Measurements from ENCODE around the gene SPCS3.
"Not testable (repeated sequence)": the region's sequence is repeated elsewhere in the genome, so short reads cannot be mapped to it uniquely, and the experiment has no call there.

The SPCS3 gene

GRCh38 chr4:176324876-176325275, 5.1 kb downstream of the SPCS3 start:
- not testable (repeated sequence) for H3K9me3 ChIP-seq (replicated peaks; ENCODE audit: low read length); H3K27me3 ChIP-seq (ENCODE audit: control insufficient read depth, insufficient read depth, low read length); H3K4me2 ChIP-seq (ENCODE audit: low read length); H3K4me3 ChIP-seq (ENCODE audit: low read length); H3K9ac ChIP-seq (ENCODE audit: low read depth, low read length)
- peaks cover 19% of the 10 kb centered on the region for H3K36me3 ChIP-seq (ENCODE audit: insufficient read depth, low read length)
- peaks cover 17% of the 10 kb centered on the region for H3K4me1 ChIP-seq (ENCODE audit: control insufficient read depth, insufficient read depth, low read length)

- H3K4me1 ChIP-seq (ENCODE audit: control insufficient read depth, insufficient read depth, low read length) = peaks cover 8% of the 10 kb centered on the region
- H3K9me3 ChIP-seq (replicated peaks; ENCODE audit: low read length) = no peaks in the 10 kb centered on the region
- no peaks in the 10 kb centered on the region for H3K27me3 ChIP-seq (ENCODE audit: control insufficient read depth, insufficient read depth, low read length)
- H3K36me3 ChIP-seq (ENCODE audit: insufficient read depth, low read length) = peaks cover 16% of the 10 kb centered on the region
- no peak overlapping the region for H3K9ac ChIP-seq (ENCODE audit: low read depth, low read length)
- no peak overlapping the region for H3K4me3 ChIP-seq (ENCODE audit: low read length)
- H3K4me2 ChIP-seq (ENCODE audit: low read length) = no peak overlapping the region
Measured at GRCh38 chr4:176333076-176333475, 13.3 kb downstream of the SPCS3 start.

- no peak overlapping the region for H3K4me2 ChIP-seq (ENCODE audit: low read length)
- H3K27me3 ChIP-seq (ENCODE audit: control insufficient read depth, insufficient read depth, low read length) = no peaks in the 10 kb centered on the region
- no peak overlapping the region for H3K9ac ChIP-seq (ENCODE audit: low read depth, low read length)
- peaks cover 13% of the 10 kb centered on the region for H3K36me3 ChIP-seq (ENCODE audit: insufficient read depth, low read length)
- no peaks in the 10 kb centered on the region for H3K9me3 ChIP-seq (replicated peaks; ENCODE audit: low read length)
- peaks cover 8% of the 10 kb centered on the region for H3K4me1 ChIP-seq (ENCODE audit: control insufficient read depth, insufficient read depth, low read length)
- H3K4me3 ChIP-seq (ENCODE audit: low read length) = no peak overlapping the region
Measured at GRCh38 chr4:176334066-176334465, 14.3 kb downstream of the SPCS3 start.

GRCh38 chr4:176335421-176335820, 15.7 kb downstream of the SPCS3 start:
- Histone ChIP-seq H3K36me3 (ENCODE audit: insufficient read depth, low read length) (peaks cover 7% of the 10 kb centered on the region), H3K4me1 (ENCODE audit: control insufficient read depth, insufficient read depth, low read length) (peaks cover 13% of the 10 kb centered on the region), H3K4me3 (ENCODE audit: low read length) (no peak overlapping the region), H3K9ac (ENCODE audit: low read depth, low read length) (no peak overlapping the region), H3K9me3 (replicated peaks; ENCODE audit: low read length) (no peaks in the 10 kb centered on the region), H3K4me2 (ENCODE audit: low read length) (no peak overlapping the region), H3K27me3 (ENCODE audit: control insufficient read depth, insufficient read depth, low read length) (no peaks in the 10 kb centered on the region)

GRCh38 chr4:176339936-176340761, 20.4 kb downstream of the SPCS3 start:
- Histone ChIP-seq H3K4me1 (ENCODE audit: control insufficient read depth, insufficient read depth, low read length) (peaks cover 21% of the 10 kb centered on the region), H3K9ac (ENCODE audit: low read depth, low read length) (peak overlapping the region; percentile 30), H3K9me3 (replicated peaks; ENCODE audit: low read length) (peaks cover 22% of the 10 kb centered on the region), H3K4me3 (ENCODE audit: low read length) (peak overlapping the region; percentile 40), H3K36me3 (ENCODE audit: insufficient read depth, low read length) (peaks cover 3% of the 10 kb centered on the region), H3K27me3 (ENCODE audit: control insufficient read depth, insufficient read depth, low read length) (no peaks in the 10 kb centered on the region), H3K4me2 (ENCODE audit: low read length) (peak overlapping the region; percentile 77)

- Histone ChIP-seq H3K4me3 (ENCODE audit: low read length) (peak overlapping the region; percentile 40), H3K9ac (ENCODE audit: low read depth, low read length) (peak overlapping the region; percentile 30), H3K9me3 (replicated peaks; ENCODE audit: low read length) (peaks cover 22% of the 10 kb centered on the region), H3K4me2 (ENCODE audit: low read length) (peak overlapping the region; percentile 77), H3K36me3 (ENCODE audit: insufficient read depth, low read length) (peaks cover 3% of the 10 kb centered on the region), H3K27me3 (ENCODE audit: control insufficient read depth, insufficient read depth, low read length) (no peaks in the 10 kb centered on the region), H3K4me1 (ENCODE audit: control insufficient read depth, insufficient read depth, low read length) (peaks cover 15% of the 10 kb centered on the region)
Measured at GRCh38 chr4:176340871-176341685, 21.3 kb downstream of the SPCS3 start.

GRCh38 chr4:176342384-176342783, 22.6 kb downstream of the SPCS3 start:
- Histone ChIP-seq H3K9ac (ENCODE audit: low read depth, low read length) (no peak overlapping the region), H3K4me3 (ENCODE audit: low read length) (no peak overlapping the region), H3K4me1 (ENCODE audit: control insufficient read depth, insufficient read depth, low read length) (peaks cover 15% of the 10 kb centered on the region), H3K27me3 (ENCODE audit: control insufficient read depth, insufficient read depth, low read length) (no peaks in the 10 kb centered on the region), H3K36me3 (ENCODE audit: insufficient read depth, low read length) (peaks cover 3% of the 10 kb centered on the region), H3K9me3 (replicated peaks; ENCODE audit: low read length) (peaks cover 22% of the 10 kb centered on the region), H3K4me2 (ENCODE audit: low read length) (no peak overlapping the region)

- Histone ChIP-seq H3K9me3 (replicated peaks; ENCODE audit: low read length) (peaks cover 22% of the 10 kb centered on the region), H3K27me3 (ENCODE audit: control insufficient read depth, insufficient read depth, low read length) (no peaks in the 10 kb centered on the region), H3K9ac (ENCODE audit: low read depth, low read length) (no peak overlapping the region), H3K4me3 (ENCODE audit: low read length) (no peak overlapping the region), H3K4me1 (ENCODE audit: control insufficient read depth, insufficient read depth, low read length) (peaks cover 15% of the 10 kb centered on the region), H3K4me2 (ENCODE audit: low read length) (no peak overlapping the region), H3K36me3 (ENCODE audit: insufficient read depth, low read length) (peaks cover 3% of the 10 kb centered on the region)
Measured at GRCh38 chr4:176343286-176343685, 23.5 kb downstream of the SPCS3 start.

- not testable (repeated sequence) for H3K4me3 ChIP-seq (ENCODE audit: low read length)
Measured at GRCh38 chr4:176345346-176345745, 25.6 kb downstream of the SPCS3 start.

GRCh38 chr4:176346836-176347235, 27.1 kb downstream of the SPCS3 start:
- H3K4me2 ChIP-seq (ENCODE audit: low read length); H3K36me3 ChIP-seq (ENCODE audit: insufficient read depth, low read length); H3K9ac ChIP-seq (ENCODE audit: low read depth, low read length); H3K4me1 ChIP-seq (ENCODE audit: control insufficient read depth, insufficient read depth, low read length); H3K27me3 ChIP-seq (ENCODE audit: control insufficient read depth, insufficient read depth, low read length); H3K4me3 ChIP-seq (ENCODE audit: low read length): not testable (repeated sequence)
- peaks cover 22% of the 10 kb centered on the region for H3K9me3 ChIP-seq (replicated peaks; ENCODE audit: low read length)

More at GRCh38 chr4:176345346-176345745, 25.6 kb downstream of the SPCS3 start:
- not testable (repeated sequence) for H3K4me2 ChIP-seq (ENCODE audit: low read length); H3K9ac ChIP-seq (ENCODE audit: low read depth, low read length); H3K36me3 ChIP-seq (ENCODE audit: insufficient read depth, low read length); H3K27me3 ChIP-seq (ENCODE audit: control insufficient read depth, insufficient read depth, low read length)
- Histone ChIP-seq H3K9me3 (replicated peaks; ENCODE audit: low read length) (peaks cover 22% of the 10 kb centered on the region), H3K4me1 (ENCODE audit: control insufficient read depth, insufficient read depth, low read length) (peaks cover 10% of the 10 kb centered on the region)

- H3K4me1 ChIP-seq (ENCODE audit: control insufficient read depth, insufficient read depth, low read length) = no peaks in the 10 kb centered on the region
- H3K36me3 ChIP-seq (ENCODE audit: insufficient read depth, low read length) = no peaks in the 10 kb centered on the region
- no peak overlapping the region for H3K4me3 ChIP-seq (ENCODE audit: low read length)
- no peaks in the 10 kb centered on the region for H3K27me3 ChIP-seq (ENCODE audit: control insufficient read depth, insufficient read depth, low read length)
- H3K9ac ChIP-seq (ENCODE audit: low read depth, low read length) = no peak overlapping the region
- H3K4me2 ChIP-seq (ENCODE audit: low read length) = no peak overlapping the region
- no peaks in the 10 kb centered on the region for H3K9me3 ChIP-seq (replicated peaks; ENCODE audit: low read length)
Measured at GRCh38 chr4:176350671-176351070, 30.9 kb downstream of the SPCS3 start.

All from skeletal muscle satellite cell (primary cell).